HepG2 (cell line): ENCODE measurements around the gene IFI30. TPM values are rescaled to one million over a fixed set of nuclear protein-coding genes. Genes with fewer than 3 reads are reported as not detected.

Experiments used
- FOXC1 ChIP-seq: sonication (generic); formaldehyde crosslinking; IDR thresholded peaks from 2 replicates; pipeline ENCODE4 v1.8.0; 2022; ENCODE audit warnings: mild to moderate bottlenecking, missing genetic modification reagents, borderline replicate concordance
- FOXP1 ChIP-seq, 2 experiments: fragments of 450-650 bp in 1 of 2; IDR thresholded peaks; 2 replicates each; pipeline ENCODE4 v1.6.1; 2017 to 2018; ENCODE audit warnings: antibody characterized with exemption in 1 of 2
- FOXP4 ChIP-seq: sonication (generic); formaldehyde crosslinking; IDR thresholded peaks from 2 replicates; pipeline ENCODE4 v1.4.0; 2020; ENCODE audit warnings: missing genetic modification reagents
- JDP2 ChIP-seq: sonication (generic); formaldehyde crosslinking; IDR thresholded peaks from 2 replicates; pipeline ENCODE4 v1.8.1; 2022; ENCODE audit warnings: missing genetic modification reagents, borderline replicate concordance
- KDM2A ChIP-seq: sonication (generic); formaldehyde crosslinking; IDR thresholded peaks from 2 replicates; pipeline ENCODE4 v1.4.0; 2020; ENCODE audit warnings: low read depth, missing genetic modification reagents, borderline replicate concordance
- KLF12 ChIP-seq: sonication (generic); formaldehyde crosslinking; IDR thresholded peaks from 2 replicates; pipeline ENCODE4 v1.4.0; 2020; ENCODE audit warnings: missing genetic modification reagents, borderline replicate concordance
- MIXL1 ChIP-seq: IDR thresholded peaks from 2 replicates; pipeline ENCODE4 v1.6.1; 2016
- NCOA2 ChIP-seq: sonication (generic); formaldehyde crosslinking; IDR thresholded peaks from 2 replicates; pipeline ENCODE4 v1.8.0; 2022; ENCODE audit warnings: inconsistent platforms
- RORA ChIP-seq: sonication (generic); formaldehyde crosslinking; IDR thresholded peaks from 2 replicates; pipeline ENCODE4 v1.5.0; 2020; ENCODE audit warnings: mild to moderate bottlenecking, missing genetic modification reagents, moderate library complexity
- SOX5 ChIP-seq: IDR thresholded peaks from 2 replicates; pipeline ENCODE4 v1.6.1; 2016; ENCODE audit warnings: borderline replicate concordance
- TFDP2 ChIP-seq: sonication (generic); formaldehyde crosslinking; IDR thresholded peaks from 2 replicates; pipeline ENCODE4 v1.4.0; 2020; ENCODE audit warnings: missing genetic modification reagents
- USF2 ChIP-seq, 2 experiments: sonication (generic) in 1 of 2; formaldehyde crosslinking in 1 of 2; IDR thresholded peaks; 2 replicates each; pipeline versions ENCODE4 v1.5.1 to v1.6.1; 2011 to 2020; ENCODE audit warnings: borderline replicate concordance in 1 of 2, low read depth in 1 of 2, low read length in 1 of 2, mild to moderate bottlenecking in 1 of 2, missing genetic modification reagents in 1 of 2, moderate library complexity in 1 of 2
- ZNF3 ChIP-seq: IDR thresholded peaks from 2 replicates; pipeline ENCODE4 v1.7.0; 2017; ENCODE audit warnings: inconsistent platforms
- ZNF703 ChIP-seq: sonication (generic); formaldehyde crosslinking; IDR thresholded peaks from 2 replicates; pipeline ENCODE4 v1.5.1; 2020; ENCODE audit warnings: missing genetic modification reagents, mild to moderate bottlenecking, moderate library complexity, borderline replicate concordance
- ZSCAN9 ChIP-seq: IDR thresholded peaks from 2 replicates; pipeline ENCODE4 v1.6.1; 2016; ENCODE audit warnings: borderline replicate concordance
- polyA plus RNA-seq, 8 experiments: library from polyadenylated mRNA; depleted of rRNA in 3 of 8; stranded (reverse) in 7 of 8; unstranded in 1 of 8; fragments of >200 nt; fragmentation: Illumina TruSeq in 4 of 8; extraction: Trizol in 4 of 8; gene quantifications; 2 replicates each; pipeline versions ENCODE4 v1.2.1 to v1.2.3, GENCODE V29; 2011 to 2016; ENCODE audit warnings: low read depth in 4 of 8, missing spikeins in 1 of 8, mixed read lengths in 1 of 8; ENCODE audit not compliant: insufficient read depth in 1 of 8
- total RNA-seq, 5 experiments: library from RNA; depleted of rRNA; stranded (reverse); fragments of >200 nt; fragmentation: Illumina TruSeq; extraction: Trizol; gene quantifications; 2 replicates each; pipeline ENCODE4 v1.2.3, GENCODE V29; 2016; ENCODE audit warnings: low read depth in 1 of 5
- TF ChIP-seq, protein P1 (sequence below): sonication (generic); formaldehyde crosslinking; IDR thresholded peaks from 2 replicates; pipeline ENCODE4 v1.4.0; 2020; ENCODE audit warnings: missing genetic modification reagents
- TF ChIP-seq, protein P2 (sequence below): sonication (generic); formaldehyde crosslinking; IDR thresholded peaks from 2 replicates; pipeline ENCODE4 v1.9.0; 2021; ENCODE audit warnings: missing genetic modification reagents, borderline replicate concordance

IFI30 gene
- total and polyA plus RNA-seq, 2 of the 13 experiments (the other 11 are each of a cell fraction or from before 2014, with no cell fraction given) = 25.0 to 79.4 TPM

DNA sequence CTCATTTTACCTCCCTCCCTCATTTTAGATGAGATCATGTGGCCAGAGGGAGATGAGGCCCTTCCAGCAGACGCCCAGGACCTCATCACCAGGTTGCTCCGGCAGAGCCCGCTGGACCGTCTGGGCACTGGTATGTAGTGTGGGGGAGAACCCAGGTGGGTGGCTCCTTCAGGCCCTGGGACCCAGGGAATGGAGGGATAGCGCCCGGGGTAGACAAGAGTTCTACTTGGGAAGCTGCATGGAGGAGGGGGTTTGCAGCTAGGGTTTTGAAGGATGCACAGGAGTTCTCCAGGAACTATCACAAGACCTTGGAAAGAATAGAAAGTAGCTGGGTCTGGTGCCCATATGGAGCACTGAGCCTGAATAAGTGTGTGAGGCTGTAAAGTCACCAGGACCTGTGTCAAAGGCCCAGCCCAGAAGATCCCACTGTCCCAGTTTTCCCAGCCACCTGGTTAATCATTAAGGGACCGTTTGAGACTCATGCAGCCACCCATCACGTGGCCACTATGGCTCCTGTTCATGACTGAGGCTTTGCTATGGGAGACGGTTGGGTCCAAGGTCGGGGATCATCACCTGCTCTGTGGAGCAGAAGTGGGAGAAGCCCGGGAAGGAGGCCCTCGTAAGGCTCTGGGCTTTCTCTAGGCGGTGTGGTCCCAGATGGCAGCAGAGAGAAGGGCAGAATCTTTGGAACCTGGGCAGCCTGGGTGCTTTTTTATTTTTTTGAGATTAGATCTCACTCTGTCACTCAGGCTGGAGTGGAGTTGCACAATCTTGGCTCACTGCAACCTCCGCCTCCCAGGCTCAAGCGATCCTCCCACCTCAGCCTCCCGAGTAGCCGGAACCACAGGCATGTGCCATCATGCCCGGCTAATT is 37.7 kb upstream of the IFI30 start (continued):
- TF ChIP-seq ZNF3 (CRISPR knock-in tag) (no peak), TFDP2 (peak; percentile 53), ZNF703 (CRISPR knock-in tag) (peak; percentile 48; the same call in 1 of the 2 replicates), KDM2A (CRISPR knock-in tag) (peak; percentile 26; the same call in 1 of the 2 replicates), MIXL1 (CRISPR knock-in tag) (peak; percentile 71), NCOA2 (CRISPR knock-in tag) (peak; percentile 75), SOX5 (CRISPR knock-in tag) (peak; percentile 58; the same call in 1 of the 2 replicates), FOXP4 (peak; percentile 71), USF2 (IDR thresholded peaks at IDR 0.05; ENCODE audit: low read depth, low read length) (peak; percentile 94), USF2 (CRISPR knock-in tag; IDR thresholded peaks at IDR 0.05; ENCODE audit: borderline replicate concordance) (peak; percentile 95; the same call in 1 of the 2 replicates), FOXP1 (IDR thresholded peaks at IDR 0.05) (no peak), FOXP1 (CRISPR knock-in tag; IDR thresholded peaks at IDR 0.05) (0 out of 2 replicates have a peak, but pooled peaks have one; percentile 23), KLF12 (CRISPR knock-in tag) (0 out of 2 replicates have a peak, but pooled peaks have one; percentile 68), FOXC1 (CRISPR knock-in tag) (0 out of 2 replicates have a peak, but pooled peaks have one; percentile 16), JDP2 (CRISPR knock-in tag) (no peak), ZSCAN9 (0 out of 2 replicates have a peak, but pooled peaks have one; percentile 29), RORA (no peak)
- TF ChIP-seq, protein P1, sequence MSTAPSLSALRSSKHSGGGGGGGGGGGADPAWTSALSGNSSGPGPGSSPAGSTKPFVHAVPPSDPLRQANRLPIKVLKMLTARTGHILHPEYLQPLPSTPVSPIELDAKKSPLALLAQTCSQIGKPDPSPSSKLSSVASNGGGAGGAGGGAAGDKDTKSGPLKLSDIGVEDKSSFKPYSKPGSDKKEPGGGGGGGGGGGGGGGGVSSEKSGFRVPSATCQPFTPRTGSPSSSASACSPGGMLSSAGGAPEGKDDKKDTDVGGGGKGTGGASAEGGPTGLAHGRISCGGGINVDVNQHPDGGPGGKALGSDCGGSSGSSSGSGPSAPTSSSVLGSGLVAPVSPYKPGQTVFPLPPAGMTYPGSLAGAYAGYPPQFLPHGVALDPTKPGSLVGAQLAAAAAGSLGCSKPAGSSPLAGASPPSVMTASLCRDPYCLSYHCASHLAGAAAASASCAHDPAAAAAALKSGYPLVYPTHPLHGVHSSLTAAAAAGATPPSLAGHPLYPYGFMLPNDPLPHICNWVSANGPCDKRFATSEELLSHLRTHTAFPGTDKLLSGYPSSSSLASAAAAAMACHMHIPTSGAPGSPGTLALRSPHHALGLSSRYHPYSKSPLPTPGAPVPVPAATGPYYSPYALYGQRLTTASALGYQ (CRISPR knock-in tag) = peak; percentile 80
- TF ChIP-seq, protein P2, sequence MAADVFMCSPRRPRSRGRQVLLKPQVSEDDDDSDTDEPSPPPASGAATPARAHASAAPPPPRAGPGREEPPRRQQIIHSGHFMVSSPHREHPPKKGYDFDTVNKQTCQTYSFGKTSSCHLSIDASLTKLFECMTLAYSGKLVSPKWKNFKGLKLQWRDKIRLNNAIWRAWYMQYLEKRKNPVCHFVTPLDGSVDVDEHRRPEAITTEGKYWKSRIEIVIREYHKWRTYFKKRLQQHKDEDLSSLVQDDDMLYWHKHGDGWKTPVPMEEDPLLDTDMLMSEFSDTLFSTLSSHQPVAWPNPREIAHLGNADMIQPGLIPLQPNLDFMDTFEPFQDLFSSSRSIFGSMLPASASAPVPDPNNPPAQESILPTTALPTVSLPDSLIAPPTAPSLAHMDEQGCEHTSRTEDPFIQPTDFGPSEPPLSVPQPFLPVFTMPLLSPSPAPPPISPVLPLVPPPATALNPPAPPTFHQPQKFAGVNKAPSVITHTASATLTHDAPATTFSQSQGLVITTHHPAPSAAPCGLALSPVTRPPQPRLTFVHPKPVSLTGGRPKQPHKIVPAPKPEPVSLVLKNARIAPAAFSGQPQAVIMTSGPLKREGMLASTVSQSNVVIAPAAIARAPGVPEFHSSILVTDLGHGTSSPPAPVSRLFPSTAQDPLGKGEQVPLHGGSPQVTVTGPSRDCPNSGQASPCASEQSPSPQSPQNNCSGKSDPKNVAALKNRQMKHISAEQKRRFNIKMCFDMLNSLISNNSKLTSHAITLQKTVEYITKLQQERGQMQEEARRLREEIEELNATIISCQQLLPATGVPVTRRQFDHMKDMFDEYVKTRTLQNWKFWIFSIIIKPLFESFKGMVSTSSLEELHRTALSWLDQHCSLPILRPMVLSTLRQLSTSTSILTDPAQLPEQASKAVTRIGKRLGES = peak; percentile 97
